Endothelial cell of umbilical vein (primary cell): ENCODE results near the gene SP3. TPM values are rescaled to one million over a fixed set of nuclear protein-coding genes. Genes with fewer than 3 reads are reported as not detected.

Experiments used
- BruUV-seq: library from RNA; stranded (reverse); fragments of 400-500 nt; replicated peaks from 2 replicates; lab custom pipeline; 2021; lab: Mats Ljungman, UMichigan
- CTCF ChIA-PET: fragments of 300-600, 350-600 bp; sonication (Branson Sonifier 250); formaldehyde crosslinking; loops from one replicate; lab custom pipeline; 2021; ENCODE audit warnings: antibody characterized with exemption, inconsistent platforms; lab: Charles Lee
- POLR2A ChIA-PET: fragments of 300-600, 350-600 bp; sonication (Branson Sonifier 250); formaldehyde crosslinking; loops from one replicate; lab custom pipeline; 2021; ENCODE audit warnings: antibody characterized with exemption, inconsistent platforms; lab: Charles Lee
- DNase-seq: peaks from one replicate; pipeline ENCODE4 v3.0.0-alpha.2; 2011; ENCODE audit warnings: low read depth, low spot score
- FAIRE-seq: peaks from 2 replicates; lab custom pipeline; 2011; peaks lifted over from hg19 to GRCh38; lab: Jason Lieb, UNC
- H2AFZ ChIP-seq: 2 replicates; pipeline ENCODE4 v1.6.0; 2012; ENCODE audit warnings: low read depth, low read length, control low read depth, inconsistent platforms
- H3K27ac ChIP-seq: 2 replicates; pipeline ENCODE4 v1.5.1; 2011; ENCODE audit warnings: low read depth, mild to moderate bottlenecking, control low read depth, low read length, moderate library complexity; ENCODE audit not compliant: insufficient read depth
- H3K27me3 ChIP-seq, 2 experiments: 2 replicates each; pipeline versions ENCODE4 v1.6.0 to v1.6.1; 2011; ENCODE audit warnings: low read length in 2 of 2, mixed read lengths in 1 of 2; ENCODE audit not compliant: control insufficient read depth in 2 of 2, insufficient read depth in 2 of 2
- H3K36me3 ChIP-seq, 2 experiments: 2 replicates in 1 of 2; 3 replicates in 1 of 2; pipeline ENCODE4 v1.5.1; 2011; ENCODE audit warnings: low read length in 2 of 2, mild to moderate bottlenecking in 1 of 2, moderate library complexity in 1 of 2; ENCODE audit not compliant: control insufficient read depth in 2 of 2, insufficient read depth in 2 of 2; ENCODE audit errors: extremely low read depth in 1 of 2
- H3K4me1 ChIP-seq: 3 replicates; pipeline ENCODE4 v1.5.1; 2011; ENCODE audit warnings: mild to moderate bottlenecking, low read length; ENCODE audit not compliant: control insufficient read depth, insufficient read depth; ENCODE audit errors: extremely low read depth
- H3K4me2 ChIP-seq: 2 replicates; pipeline ENCODE4 v1.6.1; 2011; ENCODE audit warnings: low read length, control low read depth, mixed read lengths; ENCODE audit not compliant: insufficient read depth
- H3K4me3 ChIP-seq, 3 experiments: fragments of 200-600 bp in 1 of 3; sonication (generic), shearing (Covaris generic) in 1 of 3; replicated peaks in 1 of 3; 2 replicates each; pipeline ENCODE4 v1.5.1; 2011 to 2016; ENCODE audit warnings: control low read depth in 3 of 3, low read length in 3 of 3, mild to moderate bottlenecking in 2 of 3, inconsistent platforms in 1 of 3, low read depth in 1 of 3, moderate library complexity in 1 of 3; ENCODE audit not compliant: insufficient read depth in 1 of 3
- H3K79me2 ChIP-seq: 2 replicates; pipeline ENCODE4 v1.6.0; 2012; ENCODE audit warnings: low read length, inconsistent platforms; ENCODE audit not compliant: control insufficient read depth, insufficient read depth
- H3K9ac ChIP-seq: replicated peaks from 2 replicates; pipeline ENCODE3; 2011; ENCODE audit warnings: low read length, control low read depth; ENCODE audit not compliant: insufficient read depth; ENCODE audit errors: extremely low read depth
- H3K9me1 ChIP-seq: replicated peaks from 3 replicates; pipeline ENCODE4 v1.6.0; 2011; ENCODE audit warnings: mild to moderate bottlenecking, low read length; ENCODE audit not compliant: control insufficient read depth, insufficient read depth; ENCODE audit errors: extremely low read depth
- H3K9me3 ChIP-seq: replicated peaks from 2 replicates; pipeline ENCODE4 v1.5.1; 2012; ENCODE audit warnings: low read length, inconsistent platforms; ENCODE audit not compliant: control insufficient read depth, insufficient read depth
- H4K20me1 ChIP-seq: replicated peaks from 2 replicates; pipeline ENCODE3; 2011; ENCODE audit warnings: mild to moderate bottlenecking, low read length; ENCODE audit not compliant: control insufficient read depth, insufficient read depth; ENCODE audit errors: extremely low read depth
- EZH2 ChIP-seq: IDR thresholded peaks from 2 replicates; pipeline ENCODE4 v1.6.1; 2012; ENCODE audit warnings: borderline replicate concordance, low read depth, mild to moderate bottlenecking, moderate library complexity, low read length, inconsistent platforms; ENCODE audit not compliant: severe bottlenecking
- FOS ChIP-seq: IDR thresholded peaks from 2 replicates; pipeline ENCODE4 v1.6.1; 2011; ENCODE audit warnings: mild to moderate bottlenecking, low read length, moderate library complexity, borderline replicate concordance; ENCODE audit not compliant: insufficient read depth
- GATA2 ChIP-seq: IDR thresholded peaks from 2 replicates; pipeline ENCODE4 v1.7.0; 2011; ENCODE audit warnings: low read depth, mild to moderate bottlenecking, moderate library complexity, mixed read lengths, low read length; ENCODE audit not compliant: insufficient read length, insufficient read depth
- JUN ChIP-seq: IDR thresholded peaks from 2 replicates; pipeline ENCODE4 v1.6.1; 2011; ENCODE audit warnings: borderline replicate concordance, low read depth; ENCODE audit not compliant: insufficient read length, insufficient read depth
- MAX ChIP-seq: IDR thresholded peaks from 2 replicates; pipeline ENCODE4 v1.6.1; 2011; ENCODE audit not compliant: insufficient read depth, insufficient read length
- MYC ChIP-seq: IDR thresholded peaks from one replicate; pipeline ENCODE4 v1.6.1; 2011; ENCODE audit warnings: mild to moderate bottlenecking, low read depth, low read length
- POLR2A ChIP-seq: IDR thresholded peaks from 2 replicates; pipeline ENCODE4 v1.6.1; 2012; ENCODE audit warnings: low read depth, mild to moderate bottlenecking, control low read depth, low read length
- POLR2AphosphoS5 ChIP-seq: IDR thresholded peaks from 2 replicates; pipeline ENCODE4 v1.6.1; 2012; ENCODE audit warnings: low read depth, mild to moderate bottlenecking, control low read depth, low read length, moderate library complexity; ENCODE audit not compliant: insufficient read depth
- dilution Hi-C: fragments of 300-500 bp; cut with MboI; formaldehyde crosslinking; loops from one replicate; pipeline ENCODE4 v1.15.0; 2019; ENCODE audit warnings: low sequenced_read_pairs; ENCODE audit not compliant: extremely low pct_ligation_motif_present
- intact Hi-C: fragments of 100-400 bp; cut with micrococcal nuclease; formaldehyde crosslinking; loops from one replicate; pipeline ENCODE4 v1.10.0; 2022
- polyA plus RNA-seq, 4 experiments: library from polyadenylated mRNA; depleted of rRNA in 3 of 4; stranded (reverse) in 3 of 4; unstranded in 1 of 4; fragments of >200 nt; gene quantifications; 2 replicates each; pipeline versions ENCODE4 v1.2.1 to v1.2.3, GENCODE V29; 2011 to 2012; ENCODE audit warnings: missing spikeins in 1 of 4
- total RNA-seq: library from RNA; stranded (reverse); gene quantifications from 2 replicates; pipeline ENCODE4 v1.2.3, GENCODE V29; 2021
- TF ChIP-seq, protein P1 (sequence below), 2 donors: IDR thresholded peaks; 1 replicate in 1 of 2; 2 replicates in 1 of 2; pipeline ENCODE4 v1.5.1; 2011; ENCODE audit warnings: low read length in 2 of 2, mild to moderate bottlenecking in 2 of 2, moderate library complexity in 2 of 2, control low read depth in 1 of 2, inconsistent platforms in 1 of 2, low read depth in 1 of 2; ENCODE audit not compliant: insufficient read depth in 1 of 2; ENCODE audit errors: extremely low read depth in 1 of 2

Gene SP3
- total and polyA plus RNA-seq, 2 donors (not counting 3 experiments of a cell fraction or from before 2014, with no cell fraction given) = 23.9 to 59.0 TPM

GRCh38 chr2:173898996-173899395, 66.2 kb downstream of the SP3 start:
- dilution Hi-C loops = no loop called here
- no peaks in the 10 kb centered on the region for H4K20me1 ChIP-seq
- H3K9ac ChIP-seq = no peak overlapping the region
- no peaks in the 10 kb centered on the region for H3K4me1 ChIP-seq
- no peaks in the 10 kb centered on the region for H3K79me2 ChIP-seq
- intact Hi-C loops = no loop called here
- no peak overlapping the region for H3K4me2 ChIP-seq
- no peaks in the 10 kb centered on the region for H3K27me3 ChIP-seq
- H3K4me3 ChIP-seq = no peak overlapping the region
- POLR2A ChIA-PET = no interaction called here
- TF ChIP-seq, protein P1, sequence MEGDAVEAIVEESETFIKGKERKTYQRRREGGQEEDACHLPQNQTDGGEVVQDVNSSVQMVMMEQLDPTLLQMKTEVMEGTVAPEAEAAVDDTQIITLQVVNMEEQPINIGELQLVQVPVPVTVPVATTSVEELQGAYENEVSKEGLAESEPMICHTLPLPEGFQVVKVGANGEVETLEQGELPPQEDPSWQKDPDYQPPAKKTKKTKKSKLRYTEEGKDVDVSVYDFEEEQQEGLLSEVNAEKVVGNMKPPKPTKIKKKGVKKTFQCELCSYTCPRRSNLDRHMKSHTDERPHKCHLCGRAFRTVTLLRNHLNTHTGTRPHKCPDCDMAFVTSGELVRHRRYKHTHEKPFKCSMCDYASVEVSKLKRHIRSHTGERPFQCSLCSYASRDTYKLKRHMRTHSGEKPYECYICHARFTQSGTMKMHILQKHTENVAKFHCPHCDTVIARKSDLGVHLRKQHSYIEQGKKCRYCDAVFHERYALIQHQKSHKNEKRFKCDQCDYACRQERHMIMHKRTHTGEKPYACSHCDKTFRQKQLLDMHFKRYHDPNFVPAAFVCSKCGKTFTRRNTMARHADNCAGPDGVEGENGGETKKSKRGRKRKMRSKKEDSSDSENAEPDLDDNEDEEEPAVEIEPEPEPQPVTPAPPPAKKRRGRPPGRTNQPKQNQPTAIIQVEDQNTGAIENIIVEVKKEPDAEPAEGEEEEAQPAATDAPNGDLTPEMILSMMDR (IDR thresholded peaks at IDR 0.05; ENCODE audit: extremely low read depth in 1 of 2, insufficient read depth in 1 of 2, low read depth in 1 of 2, low read length in 2 of 2) = no peak
- TF ChIP-seq MAX (no peak), JUN (no peak), GATA2 (no peak), POLR2A (no peak), FOS (no peak), POLR2AphosphoS5 (no peak), MYC (no peak), EZH2 (no peak)
- H3K27ac ChIP-seq = no peak overlapping the region
- CTCF ChIA-PET = no interaction called here
- no TSS peak for BruUV-seq
- DNase-seq = no peak
- no peaks in the 10 kb centered on the region for H3K36me3 ChIP-seq
- H3K9me3 ChIP-seq = no peaks in the 10 kb centered on the region
- FAIRE-seq = no peak
- H3K9me1 ChIP-seq = no peaks in the 10 kb centered on the region
- H2AFZ ChIP-seq = no peak overlapping the region
